Osteocyte (in vitro differentiated cells): ENCODE measurements around the gene ATF7IP2. TPM values are rescaled to one million over a fixed set of nuclear protein-coding genes. Genes with fewer than 3 reads are reported as not detected.

Source experiments
- DNase-seq: peaks from one replicate; pipeline ENCODE4 v3.0.0; 2021; ENCODE audit warnings: mixed read lengths; ENCODE audit not compliant: unreplicated experiment; ENCODE audit errors: extremely low spot score
- H3K27ac Mint-ChIP-seq: one replicate; pipeline ENCODE4 v1.8.0; 2021; ENCODE audit warnings: mild to moderate bottlenecking, mixed read lengths; ENCODE audit not compliant: unreplicated experiment
- H3K27me3 Mint-ChIP-seq: one replicate; pipeline ENCODE4 v1.8.0; 2021; ENCODE audit warnings: mixed read lengths; ENCODE audit not compliant: unreplicated experiment
- H3K36me3 Mint-ChIP-seq: one replicate; pipeline ENCODE4 v1.8.0; 2021; ENCODE audit warnings: mixed read lengths; ENCODE audit not compliant: unreplicated experiment
- H3K4me1 Mint-ChIP-seq: one replicate; pipeline ENCODE4 v1.8.0; 2021; ENCODE audit warnings: mixed read lengths; ENCODE audit not compliant: unreplicated experiment
- H3K4me3 Mint-ChIP-seq: one replicate; pipeline ENCODE4 v1.8.0; 2021; ENCODE audit warnings: mild to moderate bottlenecking, moderate library complexity, mixed read lengths; ENCODE audit not compliant: unreplicated experiment
- H3K9me3 Mint-ChIP-seq: one replicate; pipeline ENCODE4 v1.8.0; 2021; ENCODE audit warnings: mixed read lengths; ENCODE audit not compliant: unreplicated experiment
- total RNA-seq: library from RNA; stranded (reverse); gene quantifications from 2 replicates; pipeline ENCODE4 v1.2.1, GENCODE V29; 2021
- TF ChIP-seq, protein P1 (sequence below): fragments of 200-600 bp; sonication (generic); IDR thresholded peaks from 2 replicates; pipeline ENCODE4 v1.5.0; 2021; ENCODE audit warnings: antibody characterized with exemption, mild to moderate bottlenecking, moderate library complexity

The ATF7IP2 gene
- total RNA-seq, 1 donor from 2014 or later = 7.2 TPM

DNA sequence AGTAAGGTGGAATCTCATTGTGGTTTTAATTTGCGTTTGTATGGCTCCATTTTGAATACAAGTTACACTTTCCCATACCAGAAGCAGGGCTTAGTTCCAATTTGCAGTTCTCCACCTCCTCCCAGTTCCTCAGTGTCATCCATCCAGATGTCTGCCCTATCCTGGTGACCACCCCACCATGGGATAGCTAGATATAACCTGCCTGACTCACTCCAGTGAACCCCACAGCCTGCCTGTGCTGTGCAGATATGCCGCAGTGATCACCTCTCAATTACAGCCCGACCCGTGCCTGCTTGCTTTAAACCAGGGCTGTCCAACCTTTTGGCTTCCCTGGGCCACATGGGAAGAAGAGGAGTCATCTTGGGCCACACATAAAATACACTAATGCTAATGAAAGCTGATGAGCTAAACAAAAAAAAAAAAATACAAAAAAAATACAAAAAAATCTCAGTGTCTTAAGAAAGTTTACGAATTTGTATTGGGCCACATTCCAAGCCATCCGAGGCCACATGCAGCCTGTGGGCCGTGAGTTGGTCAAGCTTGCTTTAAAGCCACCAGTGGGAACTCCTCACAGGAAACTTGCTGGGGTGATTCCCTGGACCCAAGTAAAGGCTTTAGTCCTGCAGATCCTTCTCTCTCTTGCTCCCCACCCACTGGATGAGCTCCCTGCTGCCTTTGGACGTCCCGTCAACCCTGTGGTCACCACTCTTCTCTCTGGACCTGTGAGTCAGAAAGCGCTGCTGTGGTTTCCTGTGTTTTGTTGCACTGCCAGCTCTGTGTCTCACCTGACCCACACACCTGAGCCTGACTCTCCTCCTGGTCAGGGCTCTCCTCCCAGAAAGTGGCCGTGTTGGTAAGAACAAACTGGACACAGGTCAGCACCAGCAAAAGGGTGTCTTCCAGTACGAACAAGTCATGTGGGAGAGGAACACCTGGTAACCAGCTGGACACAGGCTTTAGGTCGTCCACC lies 111.6 kb downstream of the ATF7IP2 start:
- Mint-ChIP-seq H3K27ac (no peak overlapping the region), H3K4me3 (no peak overlapping the region), H3K36me3 (no peaks in the 10 kb centered on the region), H3K9me3 (peaks cover 5% of the 10 kb centered on the region), H3K4me1 (no peaks in the 10 kb centered on the region), H3K27me3 (no peaks in the 10 kb centered on the region)
- no peak for DNase-seq
- TF ChIP-seq, protein P1, sequence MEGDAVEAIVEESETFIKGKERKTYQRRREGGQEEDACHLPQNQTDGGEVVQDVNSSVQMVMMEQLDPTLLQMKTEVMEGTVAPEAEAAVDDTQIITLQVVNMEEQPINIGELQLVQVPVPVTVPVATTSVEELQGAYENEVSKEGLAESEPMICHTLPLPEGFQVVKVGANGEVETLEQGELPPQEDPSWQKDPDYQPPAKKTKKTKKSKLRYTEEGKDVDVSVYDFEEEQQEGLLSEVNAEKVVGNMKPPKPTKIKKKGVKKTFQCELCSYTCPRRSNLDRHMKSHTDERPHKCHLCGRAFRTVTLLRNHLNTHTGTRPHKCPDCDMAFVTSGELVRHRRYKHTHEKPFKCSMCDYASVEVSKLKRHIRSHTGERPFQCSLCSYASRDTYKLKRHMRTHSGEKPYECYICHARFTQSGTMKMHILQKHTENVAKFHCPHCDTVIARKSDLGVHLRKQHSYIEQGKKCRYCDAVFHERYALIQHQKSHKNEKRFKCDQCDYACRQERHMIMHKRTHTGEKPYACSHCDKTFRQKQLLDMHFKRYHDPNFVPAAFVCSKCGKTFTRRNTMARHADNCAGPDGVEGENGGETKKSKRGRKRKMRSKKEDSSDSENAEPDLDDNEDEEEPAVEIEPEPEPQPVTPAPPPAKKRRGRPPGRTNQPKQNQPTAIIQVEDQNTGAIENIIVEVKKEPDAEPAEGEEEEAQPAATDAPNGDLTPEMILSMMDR = no peak

- Mint-ChIP-seq H3K9me3 (no peaks in the 10 kb centered on the region), H3K4me1 (no peaks in the 10 kb centered on the region), H3K27me3 (peaks cover 4% of the 10 kb centered on the region), H3K36me3 (no peaks in the 10 kb centered on the region), H3K27ac (no peak overlapping the region), H3K4me3 (no peak overlapping the region)
- DNase-seq = no peak
- TF ChIP-seq, protein P1 = no peak
Measured at GRCh38 chr16:10500582-10500981, 114.7 kb downstream of the ATF7IP2 start.

GRCh38 chr16:10501016-10501607 lies 115.3 kb downstream of the ATF7IP2 start:
- Mint-ChIP-seq H3K4me1 (no peaks in the 10 kb centered on the region), H3K36me3 (no peaks in the 10 kb centered on the region), H3K27me3 (peaks cover 4% of the 10 kb centered on the region), H3K27ac (no peak overlapping the region), H3K4me3 (no peak overlapping the region), H3K9me3 (no peaks in the 10 kb centered on the region)
- TF ChIP-seq, protein P1 = no peak
- DNase-seq = no peak

- peaks cover 7% of the 10 kb centered on the region for H3K27me3 Mint-ChIP-seq
- H3K4me3 Mint-ChIP-seq = no peak overlapping the region
Measured at GRCh38 chr16:10502776-10503175, 116.9 kb downstream of the ATF7IP2 start.

More at GRCh38 chr16:10502776-10503175, 116.9 kb downstream of the ATF7IP2 start:
- Mint-ChIP-seq H3K36me3 (no peaks in the 10 kb centered on the region), H3K27ac (no peak overlapping the region), H3K4me1 (no peaks in the 10 kb centered on the region), H3K9me3 (no peaks in the 10 kb centered on the region)
- DNase-seq = no peak
- TF ChIP-seq, protein P1 = no peak
